GM18507 (cell line): ENCODE data around the gene THOC2.
"Not testable (repeated sequence)": the region's sequence is repeated elsewhere in the genome, so short reads cannot be mapped to it uniquely, and the experiment has no call there.

Experiments
- DNase-seq: peaks from one replicate; pipeline ENCODE4 v3.0.0; 2011; ENCODE audit warnings: low read depth; ENCODE audit not compliant: insufficient read length; ENCODE audit errors: extremely low spot score
- FAIRE-seq: peaks from 2 replicates; lab custom pipeline; 2011; peaks lifted over from hg19 to GRCh38; lab: Jason Lieb, UNC

THOC2 gene

GRCh38 chrX:123600181-123600580, 132.7 kb downstream of the THOC2 start:
- FAIRE-seq (no peak), DNase-seq (no peak)

DNA sequence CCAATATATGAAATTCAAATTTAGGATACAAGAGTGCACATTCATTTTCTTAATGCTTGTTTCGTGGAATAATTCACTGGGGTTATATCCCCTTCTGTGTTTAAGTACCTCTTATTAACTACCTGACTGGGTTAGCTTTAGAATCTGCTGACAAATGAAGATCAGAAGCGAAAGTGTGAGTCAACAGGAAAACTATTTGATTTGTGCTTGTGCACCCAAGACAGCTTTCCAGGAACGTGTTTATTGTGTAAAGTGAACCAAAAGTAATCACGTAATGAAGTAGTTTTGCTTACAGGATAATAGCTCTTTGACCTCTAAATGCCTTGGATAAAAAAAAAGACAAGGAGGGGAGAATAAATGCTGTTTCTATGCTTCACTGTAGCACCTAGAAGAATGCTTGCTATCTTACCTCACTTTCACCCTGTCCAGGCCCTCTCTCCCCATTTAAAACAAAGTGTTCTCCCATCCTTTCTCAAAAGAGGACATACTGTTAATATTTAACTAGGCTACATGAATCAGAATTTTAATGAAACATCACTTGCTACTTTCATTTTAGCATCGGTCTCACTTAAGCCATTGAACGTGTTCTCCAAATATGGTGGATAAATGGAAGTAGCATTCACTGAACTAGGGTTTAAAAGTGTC, 141.9 kb downstream of the THOC2 start:
- peak; percentile 84 for FAIRE-seq
- no peak for DNase-seq

DNA sequence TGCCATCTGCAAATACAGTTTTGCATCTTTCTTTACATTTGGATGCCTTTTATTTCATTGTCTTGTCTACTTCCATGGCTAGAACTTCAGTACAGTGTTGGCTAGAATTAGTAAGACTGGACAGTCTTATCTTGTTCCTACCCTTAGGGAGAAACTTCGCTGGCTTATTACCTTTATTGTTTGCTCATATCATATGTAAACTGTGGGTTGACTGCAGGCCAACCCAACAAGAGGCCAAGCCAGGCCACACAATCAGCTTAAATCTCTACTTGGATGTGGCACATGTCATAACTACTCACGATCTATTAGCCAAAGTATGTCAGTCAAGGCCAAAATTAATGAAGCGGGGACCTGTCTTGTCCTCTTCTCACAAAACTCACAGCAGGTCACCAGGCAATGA, 144.1 kb downstream of the THOC2 start:
- DNase-seq (no peak), FAIRE-seq (no peak)

DNA sequence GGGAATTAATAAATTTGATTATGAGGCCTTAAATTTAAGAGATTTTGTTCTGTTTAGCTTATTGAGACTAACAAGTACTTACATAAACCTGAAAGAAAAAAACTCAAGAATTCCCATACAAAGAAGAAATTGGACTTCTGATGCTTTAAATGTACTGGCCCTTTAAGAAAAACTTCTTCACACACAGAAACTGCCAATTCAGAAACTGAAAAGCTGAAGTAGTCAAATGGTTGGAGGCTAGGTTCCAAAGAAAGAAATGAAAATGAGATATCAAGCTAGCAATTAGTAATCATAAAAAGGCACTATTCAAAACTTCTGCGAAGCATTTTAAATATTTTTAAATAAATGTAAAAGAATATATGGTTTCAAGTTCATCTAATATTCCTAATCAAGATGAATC, 151.3 kb downstream of the THOC2 start:
- FAIRE-seq (peak; percentile 91), DNase-seq (no peak)

GRCh38 chrX:123580792-123581191, 152.1 kb downstream of the THOC2 start:
- FAIRE-seq, result no peak
- DNase-seq, result no peak

DNA sequence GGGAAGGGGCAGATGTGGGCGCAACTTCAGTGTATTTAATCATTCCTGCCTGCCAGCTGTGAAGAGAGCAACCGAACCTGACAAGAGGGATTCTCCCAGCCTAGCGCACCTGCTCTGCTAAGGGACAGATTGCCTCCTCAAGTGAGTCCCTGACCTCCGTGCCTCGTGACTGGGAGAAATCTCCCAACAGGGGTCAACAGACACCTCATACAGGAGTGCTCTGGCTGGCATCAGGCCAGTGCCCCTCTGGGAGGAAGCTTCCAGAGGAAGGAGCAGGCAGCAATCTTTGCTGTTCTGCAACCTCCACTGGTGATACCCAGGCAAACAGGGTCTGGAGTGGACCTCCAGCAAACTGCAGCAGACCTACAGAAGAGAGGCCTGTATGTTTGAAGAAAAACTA, 158.8 kb downstream of the THOC2 start:
- not testable (repeated sequence) for DNase-seq, FAIRE-seq

GRCh38 chrX:123570011-123570590, 162.8 kb downstream of the THOC2 start:
- DNase-seq (no peak), FAIRE-seq (no peak)

DNA sequence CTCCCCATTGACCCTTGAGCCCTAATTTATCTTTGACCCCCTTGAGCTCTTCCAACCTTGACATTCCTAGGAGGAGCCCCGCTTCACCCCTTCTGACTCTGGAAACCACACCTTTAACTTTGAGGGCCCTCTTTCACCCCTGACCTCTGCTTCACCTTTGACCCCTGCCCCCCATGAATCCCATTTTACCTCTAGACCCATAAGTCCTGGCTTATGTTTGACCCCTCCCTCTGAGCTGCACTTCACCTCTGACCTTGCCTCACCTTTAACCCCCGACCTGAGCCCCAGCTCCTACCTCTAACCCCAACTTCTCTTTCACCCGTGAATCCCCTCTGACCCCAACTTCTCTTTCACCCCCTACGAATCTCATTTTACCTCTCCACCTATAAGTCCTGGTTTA, 169.7 kb downstream of the THOC2 start:
- no peak for FAIRE-seq
- no peak for DNase-seq

DNA sequence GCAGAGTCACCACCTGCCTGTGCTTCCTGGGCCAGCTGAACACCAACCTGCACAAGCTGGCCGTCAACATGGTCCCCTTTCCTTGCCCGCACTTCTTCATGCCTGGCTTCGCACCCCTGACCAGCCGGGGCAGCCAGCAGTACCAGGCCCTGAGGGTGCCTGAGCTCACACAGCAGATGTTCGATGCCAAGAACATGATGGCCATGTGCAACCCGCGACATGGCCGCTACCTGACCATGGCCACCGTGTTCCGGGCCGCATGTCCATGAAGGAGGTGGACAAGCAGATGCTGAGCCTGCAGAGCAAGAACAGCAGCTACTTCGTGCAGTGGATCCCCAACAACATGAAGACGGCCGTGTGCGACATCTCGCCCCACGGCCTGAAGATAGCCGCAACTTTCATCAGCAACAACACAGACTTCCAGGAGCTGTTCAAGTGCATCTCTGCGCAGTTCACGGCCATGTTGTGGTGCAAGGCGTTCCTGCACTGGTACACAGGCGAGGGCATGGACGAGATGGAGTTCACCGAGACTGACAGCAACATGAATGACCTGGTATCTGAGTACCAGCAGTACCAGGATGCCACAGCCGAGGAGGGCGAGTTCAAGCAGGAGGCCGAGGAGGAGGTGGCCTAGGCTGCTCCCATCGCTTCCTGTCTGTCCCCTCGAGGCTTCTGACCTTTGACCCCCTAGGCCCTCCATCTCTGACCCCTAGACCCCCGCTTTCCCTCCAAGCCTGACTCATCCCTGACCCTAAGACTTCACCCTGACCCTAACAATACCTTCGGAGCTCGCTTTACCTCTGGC, 170.3 kb downstream of the THOC2 start:
- FAIRE-seq, result no peak
- DNase-seq, result no peak

DNA sequence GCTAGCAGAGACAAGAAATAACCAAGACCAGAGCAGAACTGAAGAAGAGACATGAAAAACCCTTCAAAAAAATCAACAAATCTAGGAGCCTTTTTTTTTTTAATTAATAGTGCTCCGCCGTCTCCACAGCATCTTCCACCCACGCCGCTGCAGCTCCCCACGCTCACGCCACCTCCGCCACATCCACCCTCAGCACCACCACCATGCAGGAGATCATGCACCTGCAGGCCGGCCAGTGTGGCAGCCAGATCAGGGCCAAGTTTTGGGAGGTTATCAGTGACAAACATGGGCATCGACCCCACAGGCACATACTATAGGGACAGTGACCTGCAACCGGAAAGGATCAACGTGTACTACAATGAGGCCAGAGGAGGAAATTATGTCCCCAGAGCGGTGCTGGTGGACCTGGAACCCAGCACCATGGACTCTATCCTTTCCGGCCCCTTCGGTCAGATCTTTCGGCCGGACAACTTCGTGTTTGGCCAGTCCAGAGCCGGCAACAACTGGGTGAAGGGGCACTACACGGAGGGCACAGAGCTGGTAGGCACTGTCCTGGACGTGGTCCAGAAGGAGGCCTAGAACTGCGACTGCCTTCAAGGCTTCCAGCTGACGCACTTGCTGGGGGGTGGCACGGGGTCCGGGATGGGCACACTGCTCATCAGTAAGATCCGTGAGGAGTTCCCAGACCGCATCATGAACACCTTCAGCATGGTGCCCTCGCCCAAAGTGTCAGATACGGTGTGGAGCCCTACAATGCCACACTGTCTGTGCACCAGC, 171.2 kb downstream of the THOC2 start:
- DNase-seq (no peak), FAIRE-seq (no peak)

- peak; percentile 33 for FAIRE-seq
- DNase-seq, result no peak
These were observed 182.0 kb downstream of the THOC2 start for GRCh38 chrX:123550829-123551228.
